Retinal pigment epithelial cell (primary cell): Measurements from ENCODE around the gene PDE4B.

Experiments used
- DNase-seq: peaks from one replicate; pipeline ENCODE4 v3.0.0-alpha.2; 2010; ENCODE audit warnings: low read depth
- H3K4me3 ChIP-seq: 2 replicates; pipeline ENCODE4 v1.5.1; 2011; ENCODE audit warnings: mild to moderate bottlenecking, low read length, control low read depth, moderate library complexity
- TF ChIP-seq, protein P1 (sequence below): conservative IDR thresholded peaks from 2 replicates; pipeline ENCODE4 v1.5.1; 2011; ENCODE audit warnings: low read depth, low read length, control low read depth, inconsistent platforms

The PDE4B gene

DNA sequence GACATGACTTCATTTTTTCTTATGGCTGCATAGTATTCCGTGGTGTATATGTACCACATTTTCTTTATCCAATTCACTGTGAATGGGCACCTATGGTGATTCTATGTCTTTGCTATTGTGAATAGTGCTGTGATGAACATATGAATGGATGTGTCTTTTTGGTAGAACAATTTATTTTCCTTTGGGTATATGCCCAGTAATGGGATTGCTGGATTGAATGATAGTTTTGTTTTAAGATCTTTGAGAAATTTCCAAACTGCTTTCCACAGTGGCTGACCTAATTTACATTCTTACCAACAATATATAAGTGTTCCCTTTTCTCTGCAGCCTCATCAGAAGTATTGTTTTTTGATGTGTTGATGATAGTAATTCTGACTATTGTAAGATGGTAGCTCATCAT lies 379.6 kb downstream of the PDE4B start:
- no peak overlapping the region for H3K4me3 ChIP-seq
- TF ChIP-seq, protein P1, sequence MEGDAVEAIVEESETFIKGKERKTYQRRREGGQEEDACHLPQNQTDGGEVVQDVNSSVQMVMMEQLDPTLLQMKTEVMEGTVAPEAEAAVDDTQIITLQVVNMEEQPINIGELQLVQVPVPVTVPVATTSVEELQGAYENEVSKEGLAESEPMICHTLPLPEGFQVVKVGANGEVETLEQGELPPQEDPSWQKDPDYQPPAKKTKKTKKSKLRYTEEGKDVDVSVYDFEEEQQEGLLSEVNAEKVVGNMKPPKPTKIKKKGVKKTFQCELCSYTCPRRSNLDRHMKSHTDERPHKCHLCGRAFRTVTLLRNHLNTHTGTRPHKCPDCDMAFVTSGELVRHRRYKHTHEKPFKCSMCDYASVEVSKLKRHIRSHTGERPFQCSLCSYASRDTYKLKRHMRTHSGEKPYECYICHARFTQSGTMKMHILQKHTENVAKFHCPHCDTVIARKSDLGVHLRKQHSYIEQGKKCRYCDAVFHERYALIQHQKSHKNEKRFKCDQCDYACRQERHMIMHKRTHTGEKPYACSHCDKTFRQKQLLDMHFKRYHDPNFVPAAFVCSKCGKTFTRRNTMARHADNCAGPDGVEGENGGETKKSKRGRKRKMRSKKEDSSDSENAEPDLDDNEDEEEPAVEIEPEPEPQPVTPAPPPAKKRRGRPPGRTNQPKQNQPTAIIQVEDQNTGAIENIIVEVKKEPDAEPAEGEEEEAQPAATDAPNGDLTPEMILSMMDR = no peak
- DNase-seq = no peak

DNA sequence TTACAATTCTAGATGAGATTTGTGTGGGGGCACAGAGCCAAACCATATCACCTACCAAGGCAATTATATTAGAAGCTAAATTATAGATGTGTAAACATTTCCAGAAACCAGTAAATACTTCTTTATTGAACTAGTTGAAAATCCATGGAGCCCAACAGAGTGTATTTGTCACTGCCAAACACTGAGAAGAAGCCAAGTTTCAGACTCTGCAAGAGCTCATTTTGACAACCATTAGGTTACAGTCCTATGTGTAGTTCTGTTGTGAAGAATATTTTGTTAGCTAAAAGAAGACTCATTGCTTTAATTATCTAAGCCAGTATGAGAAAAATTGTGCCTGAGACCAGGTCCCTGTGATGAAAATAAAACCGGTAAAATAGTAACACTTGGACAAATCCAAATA lies 382.4 kb downstream of the PDE4B start:
- no peak overlapping the region for H3K4me3 ChIP-seq
- TF ChIP-seq, protein P1 = no peak
- no peak for DNase-seq

DNA sequence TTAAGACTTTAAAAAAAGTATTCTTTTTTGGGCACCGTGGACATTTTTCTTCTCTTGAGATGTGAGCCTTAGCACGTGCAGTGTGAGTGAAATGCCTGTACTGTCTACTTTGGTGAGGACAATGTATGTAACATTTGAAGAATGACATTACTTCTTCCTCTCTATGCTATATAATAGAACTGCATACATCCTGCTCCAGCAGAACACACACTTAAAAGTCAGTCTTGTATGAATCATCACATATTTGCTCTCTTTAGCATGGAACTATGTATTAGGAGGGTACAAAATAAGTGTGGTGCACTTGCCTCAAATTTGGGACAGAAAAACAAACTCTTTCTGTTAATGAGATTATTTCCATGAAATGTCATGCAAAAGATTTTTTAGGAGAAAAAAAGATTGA lies 382.9 kb downstream of the PDE4B start:
- no peak overlapping the region for H3K4me3 ChIP-seq
- DNase-seq = no peak
- TF ChIP-seq, protein P1 = no peak

DNA sequence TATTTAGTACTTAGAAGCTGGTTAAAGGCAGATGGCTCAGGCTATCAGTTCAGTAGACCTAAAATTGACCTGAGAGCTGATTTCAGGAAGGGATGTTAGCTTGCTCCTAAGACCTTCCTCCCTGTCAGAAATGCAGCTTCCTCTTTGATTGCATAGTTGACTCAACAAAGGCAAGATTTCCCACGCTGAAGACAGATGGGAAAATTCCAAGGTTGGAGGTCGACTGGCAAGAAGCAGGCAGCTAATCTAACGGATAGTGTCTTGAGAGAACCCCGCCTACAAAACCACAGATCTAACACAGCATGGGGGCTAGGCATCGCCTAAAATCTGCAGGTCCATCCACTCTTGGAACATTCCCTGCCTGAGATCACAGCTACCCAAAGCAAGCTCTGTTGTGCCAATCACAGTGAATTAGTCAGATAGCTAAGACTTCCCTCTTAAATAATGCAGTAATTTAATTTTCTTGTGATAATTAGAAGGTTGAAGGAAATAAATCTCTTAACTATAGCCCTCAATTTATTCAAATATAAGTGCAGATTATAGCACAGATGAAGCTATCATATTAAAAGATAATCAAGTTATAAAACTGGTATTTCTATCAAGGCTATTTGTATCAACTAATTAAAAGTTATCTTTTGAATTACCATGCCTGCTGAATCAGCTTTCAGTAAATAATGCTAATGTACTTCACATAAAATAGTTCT lies 383.5 kb downstream of the PDE4B start:
- no peak for DNase-seq
- TF ChIP-seq, protein P1 = no peak

DNA sequence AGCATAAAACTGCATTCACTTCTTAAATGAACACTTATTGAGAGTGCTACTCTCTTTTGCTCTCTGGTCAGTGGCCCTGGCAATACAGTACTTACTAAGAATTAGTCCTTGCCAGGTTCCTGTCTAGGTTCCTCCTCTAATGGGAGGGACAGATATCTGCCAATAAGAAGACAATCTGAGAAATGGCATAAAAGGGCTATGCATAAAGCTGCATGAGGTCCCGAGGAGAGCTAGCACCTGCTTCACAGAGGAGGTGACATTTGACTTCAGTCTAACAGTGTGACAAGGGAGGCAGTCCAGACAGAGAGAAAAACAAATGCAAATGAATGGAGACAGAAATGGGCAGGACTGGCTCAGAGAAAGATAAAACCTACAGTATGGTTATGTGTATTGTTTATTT lies 384.1 kb downstream of the PDE4B start:
- no peak overlapping the region for H3K4me3 ChIP-seq
- DNase-seq = no peak
- TF ChIP-seq, protein P1 = no peak

More for the DNA sequence above, 383.5 kb downstream of the PDE4B start:
- no peak overlapping the region for H3K4me3 ChIP-seq

DNA sequence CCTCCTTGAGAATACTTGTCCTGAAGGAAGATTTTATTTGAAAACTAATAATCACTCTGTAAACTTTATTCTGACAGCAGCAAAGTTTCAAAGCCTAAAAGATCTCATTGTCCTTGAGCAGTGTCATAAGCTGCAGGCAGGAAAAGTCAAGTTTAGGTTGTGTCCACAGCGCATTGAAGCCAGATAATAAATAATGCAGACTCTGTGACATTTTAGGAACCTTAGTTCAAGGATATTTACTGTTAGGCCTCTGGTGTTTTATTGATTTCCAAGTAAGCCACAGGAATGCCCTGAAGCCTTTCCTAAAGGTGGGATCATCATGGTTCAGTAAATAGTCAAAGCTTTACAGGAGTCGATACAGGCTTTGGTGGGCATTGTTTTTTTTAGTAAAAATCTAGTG lies 384.8 kb downstream of the PDE4B start:
- no peak overlapping the region for H3K4me3 ChIP-seq
- no peak for DNase-seq
- TF ChIP-seq, protein P1 = no peak

DNA sequence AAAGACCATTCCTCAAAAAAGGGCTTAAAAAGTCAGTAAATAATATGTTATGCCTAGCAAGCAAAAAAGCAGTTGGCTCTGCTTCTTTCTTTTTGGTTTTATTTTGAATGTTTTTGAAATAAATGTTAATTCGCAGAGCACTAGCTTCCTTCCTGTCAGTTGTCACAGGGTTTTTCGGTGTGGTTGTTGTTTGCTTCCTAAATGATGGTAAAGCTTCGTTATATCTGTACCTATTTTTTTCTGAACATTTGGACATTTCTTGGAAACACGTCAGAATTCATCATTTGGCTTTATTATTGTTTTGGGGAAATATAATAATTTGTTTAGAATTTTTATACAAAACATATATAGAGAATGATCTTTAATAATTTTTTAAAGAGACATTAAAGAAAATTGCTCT lies 389.3 kb downstream of the PDE4B start:
- TF ChIP-seq, protein P1 = no peak
- DNase-seq = no peak
- H3K4me3 ChIP-seq = no peak overlapping the region
